HG03196 (cell line): Measurements from ENCODE around the gene RBMS1.

Experiments used
- ATAC-seq: cut with Tn5 transposase; IDR thresholded peaks from one replicate; pipeline ENCODE4 v1.9.1; 2021; ENCODE audit not compliant: unreplicated experiment

The RBMS1 gene

GRCh38 chr2:160315337-160315736 lies 178.3 kb downstream of the RBMS1 start:
- no peak for ATAC-seq

GRCh38 chr2:160310118-160310828 lies 183.3 kb downstream of the RBMS1 start:
- ATAC-seq, result no peak

GRCh38 chr2:160309585-160309984 lies 184.0 kb downstream of the RBMS1 start:
- no peak for ATAC-seq

- no peak for ATAC-seq
These were observed 184.7 kb downstream of the RBMS1 start for GRCh38 chr2:160308915-160309314.

GRCh38 chr2:160308476-160308875 lies 185.1 kb downstream of the RBMS1 start:
- ATAC-seq, result no peak

- no peak for ATAC-seq
These were observed 186.6 kb downstream of the RBMS1 start for GRCh38 chr2:160306985-160307384.

- ATAC-seq, result no peak
These were observed 188.4 kb downstream of the RBMS1 start for GRCh38 chr2:160305081-160305750.

GRCh38 chr2:160303527-160303926 lies 190.1 kb downstream of the RBMS1 start:
- ATAC-seq, result no peak

- ATAC-seq, result no peak
These were observed 190.5 kb downstream of the RBMS1 start for GRCh38 chr2:160303076-160303475.

- ATAC-seq, result no peak
These were observed 192.2 kb downstream of the RBMS1 start for GRCh38 chr2:160301420-160301819.

- no peak for ATAC-seq
These were observed 193.4 kb downstream of the RBMS1 start for GRCh38 chr2:160300203-160300602.

- no peak for ATAC-seq
These were observed 194.1 kb downstream of the RBMS1 start for GRCh38 chr2:160299540-160299939.

GRCh38 chr2:160298960-160299359 lies 194.6 kb downstream of the RBMS1 start:
- no peak for ATAC-seq

GRCh38 chr2:160295519-160296207 lies 197.9 kb downstream of the RBMS1 start:
- ATAC-seq, result no peak

GRCh38 chr2:160294889-160295288 lies 198.7 kb downstream of the RBMS1 start:
- no peak for ATAC-seq

GRCh38 chr2:160294339-160294803 lies 199.2 kb downstream of the RBMS1 start:
- peak; percentile 78 for ATAC-seq

GRCh38 chr2:160293391-160294091 lies 200.1 kb downstream of the RBMS1 start:
- ATAC-seq, result no peak

GRCh38 chr2:160292225-160292624 lies 201.4 kb downstream of the RBMS1 start:
- no peak for ATAC-seq

- ATAC-seq, result no peak
These were observed 202.2 kb downstream of the RBMS1 start for GRCh38 chr2:160291382-160291781.

- no peak for ATAC-seq
These were observed 203.0 kb downstream of the RBMS1 start for GRCh38 chr2:160290598-160290997.

- ATAC-seq, result no peak
These were observed 203.8 kb downstream of the RBMS1 start for GRCh38 chr2:160289831-160290230.
